H7 (cell line): ENCODE data around the gene PDE1C. TPM values are rescaled to one million over a fixed set of nuclear protein-coding genes. Genes with fewer than 3 reads are reported as not detected.

Experiments used
- DNase-seq: peaks from one replicate; pipeline ENCODE4 v3.0.0; 2012
- H3K27me3 ChIP-seq: 2 replicates; pipeline ENCODE4 v1.6.0; 2011; ENCODE audit warnings: mild to moderate bottlenecking, low read length; ENCODE audit not compliant: control insufficient read depth, insufficient read depth
- H3K36me3 ChIP-seq: replicated peaks from 2 replicates; pipeline ENCODE4 v1.5.1; 2011; ENCODE audit warnings: low read length; ENCODE audit not compliant: control insufficient read depth, insufficient read depth
- H3K4me3 ChIP-seq: 2 replicates; pipeline ENCODE4 v1.5.1; 2011; ENCODE audit warnings: low read depth, mild to moderate bottlenecking, control low read depth, low read length, moderate library complexity; ENCODE audit not compliant: insufficient read depth
- total RNA-seq: library from RNA; depleted of rRNA; stranded (reverse); fragments of >200 nt; shearing (Covaris generic); gene quantifications from 2 replicates; pipeline ENCODE4 v1.2.3, GENCODE V29; 2014

The PDE1C gene
- total RNA-seq, 1 experiment from 2014 or later: 0.14 TPM

DNA sequence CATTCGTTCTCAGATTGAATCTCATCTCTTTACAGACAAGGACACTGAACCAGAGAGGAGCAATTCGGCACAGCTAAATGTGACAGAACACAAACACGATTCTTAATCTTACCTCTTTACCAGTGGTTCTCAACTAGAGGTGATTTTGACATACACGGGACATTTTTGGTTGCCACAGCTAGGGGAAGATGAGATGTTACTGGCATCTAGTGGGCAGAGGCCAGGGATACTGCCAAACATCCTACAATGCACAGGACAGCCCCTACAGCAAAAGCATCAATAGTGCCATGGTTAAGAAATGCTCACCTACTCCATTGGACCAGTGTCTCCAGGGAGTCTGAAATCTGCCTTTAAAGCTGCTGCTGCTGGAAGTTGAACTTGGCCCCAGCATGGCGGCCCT is 27.3 kb downstream of the PDE1C start:
- H3K4me3 ChIP-seq: no peak overlapping the region
- H3K27me3 ChIP-seq: no peaks in the 10 kb centered on the region
- DNase-seq: no peak
- H3K36me3 ChIP-seq: no peaks in the 10 kb centered on the region

DNA sequence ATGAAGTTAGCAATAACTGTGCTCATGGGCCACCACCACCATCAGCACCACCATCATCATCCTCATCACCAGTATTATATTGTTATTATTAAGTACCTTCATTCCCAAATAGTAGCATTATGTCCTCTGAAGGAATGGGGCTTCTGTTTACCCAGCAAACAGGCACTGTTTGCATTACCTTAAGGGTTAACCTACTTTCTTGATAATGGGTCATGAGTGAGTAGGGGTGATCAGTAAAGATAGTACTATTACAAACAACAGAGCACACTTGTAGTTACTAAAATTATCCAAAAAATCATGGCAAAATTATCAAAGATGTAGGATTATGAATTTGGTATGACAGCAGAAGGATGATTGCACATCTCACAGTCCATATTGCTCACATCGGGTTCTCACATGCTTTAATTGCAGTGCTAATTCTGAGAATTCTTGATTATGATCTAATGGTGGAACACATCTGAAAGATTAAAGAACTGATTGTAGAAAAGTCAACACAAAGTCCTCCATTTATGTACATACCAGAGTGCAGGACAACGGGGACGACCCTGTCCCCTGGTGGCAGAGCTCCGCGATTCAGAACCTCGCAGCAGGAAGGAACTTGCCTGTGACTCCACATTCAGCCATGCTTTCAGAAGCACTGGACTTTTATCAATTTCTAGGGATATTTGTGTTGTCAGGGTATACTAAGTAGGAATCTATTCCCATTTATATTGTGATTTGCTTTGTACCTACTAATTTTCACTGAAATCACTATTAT is 31.0 kb downstream of the PDE1C start:
- no peak overlapping the region for H3K4me3 ChIP-seq
- no peaks in the 10 kb centered on the region for H3K27me3 ChIP-seq
- DNase-seq: no peak
- H3K36me3 ChIP-seq: no peaks in the 10 kb centered on the region

DNA sequence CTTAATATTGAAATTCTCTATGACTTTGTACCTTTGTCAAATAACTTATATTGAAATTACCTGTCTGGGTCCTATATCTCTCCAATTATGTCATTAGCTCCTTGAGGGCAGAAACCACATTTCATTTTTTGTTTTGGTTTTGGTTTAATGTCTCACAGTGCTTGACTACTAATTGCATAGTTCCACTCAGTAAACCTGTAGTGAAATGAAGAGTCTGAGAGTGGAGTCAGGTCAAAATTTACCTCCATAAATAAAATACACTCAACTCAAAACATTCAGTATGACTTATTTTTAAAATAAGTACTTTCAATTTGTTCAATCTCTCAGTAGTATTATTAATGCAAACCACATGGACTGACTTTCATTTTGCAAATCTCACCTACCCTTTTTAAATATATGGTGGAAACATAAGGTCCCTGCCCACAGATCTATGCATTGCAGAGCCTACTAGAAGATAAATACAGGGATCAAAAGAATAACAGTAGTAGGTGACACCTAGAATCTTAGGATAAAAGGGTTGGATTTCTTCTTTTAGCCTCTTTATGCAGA is 32.5 kb downstream of the PDE1C start:
- no peak for DNase-seq

DNA sequence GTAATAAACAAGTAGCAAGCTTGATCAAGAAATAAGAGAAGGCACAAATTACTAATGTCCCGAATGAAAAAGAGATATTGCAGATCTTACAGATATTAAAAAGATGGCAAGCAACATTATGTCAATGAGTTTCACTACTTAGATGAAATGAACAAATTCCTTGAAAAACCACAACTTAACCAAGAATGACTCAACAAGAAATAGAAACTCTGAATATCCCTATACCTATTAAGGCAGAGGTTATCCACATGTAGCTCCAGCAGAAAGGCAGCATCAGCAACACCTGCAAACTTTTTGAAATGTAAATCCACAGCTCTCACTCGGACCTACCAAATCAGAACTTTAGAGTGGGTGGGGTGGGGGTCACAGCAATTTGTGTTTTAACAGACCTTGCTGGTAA is 33.6 kb downstream of the PDE1C start:
- H3K4me3 ChIP-seq: no peak overlapping the region
- no peaks in the 10 kb centered on the region for H3K36me3 ChIP-seq
- no peak for DNase-seq
- H3K27me3 ChIP-seq: no peaks in the 10 kb centered on the region

More for the DNA sequence above, 32.5 kb downstream of the PDE1C start:
- Histone ChIP-seq H3K36me3 (no peaks in the 10 kb centered on the region), H3K4me3 (no peak overlapping the region), H3K27me3 (no peaks in the 10 kb centered on the region)

DNA sequence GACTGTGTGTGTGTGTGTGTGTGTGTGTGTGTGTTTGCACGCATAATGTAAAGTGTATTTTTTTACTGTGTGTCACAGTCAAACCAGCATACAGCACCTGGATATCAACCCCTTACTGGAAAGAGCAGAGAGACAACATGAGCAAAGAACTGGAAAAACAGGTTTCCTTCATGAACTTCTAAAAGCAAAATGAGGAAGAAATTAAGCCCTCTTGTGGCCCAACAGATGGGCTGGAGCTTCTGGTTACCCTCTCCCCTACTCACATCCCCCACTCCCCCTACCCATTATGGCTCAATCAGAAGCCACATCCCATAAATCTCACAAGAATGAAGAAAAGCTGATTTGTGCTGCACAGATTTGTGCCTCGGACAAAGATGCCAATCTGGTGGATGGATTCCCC is 36.2 kb downstream of the PDE1C start:
- no peaks in the 10 kb centered on the region for H3K36me3 ChIP-seq
- peak; percentile 3 for DNase-seq
- no peaks in the 10 kb centered on the region for H3K27me3 ChIP-seq
- no peak overlapping the region for H3K4me3 ChIP-seq

DNA sequence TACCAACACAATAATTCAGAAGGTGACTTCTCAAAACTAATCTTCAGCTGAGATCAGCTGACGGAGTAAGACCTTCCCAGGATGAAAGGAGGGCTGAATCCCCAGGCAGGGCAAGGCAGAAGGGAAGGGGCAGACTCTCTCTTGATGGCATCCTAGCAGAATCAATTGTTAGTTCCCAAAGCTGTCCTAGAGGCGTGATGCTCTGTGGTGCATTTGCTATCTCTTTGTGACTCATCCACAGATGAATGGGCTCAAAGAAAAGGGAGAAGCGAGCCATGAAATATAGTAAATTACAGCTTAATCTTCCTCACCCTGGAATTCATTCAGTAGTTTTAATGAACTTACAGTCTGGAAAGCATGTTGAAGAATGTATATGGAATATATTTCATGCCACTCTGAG is 37.2 kb downstream of the PDE1C start:
- Histone ChIP-seq H3K27me3 (no peaks in the 10 kb centered on the region), H3K36me3 (no peaks in the 10 kb centered on the region), H3K4me3 (no peak overlapping the region)
- no peak for DNase-seq

DNA sequence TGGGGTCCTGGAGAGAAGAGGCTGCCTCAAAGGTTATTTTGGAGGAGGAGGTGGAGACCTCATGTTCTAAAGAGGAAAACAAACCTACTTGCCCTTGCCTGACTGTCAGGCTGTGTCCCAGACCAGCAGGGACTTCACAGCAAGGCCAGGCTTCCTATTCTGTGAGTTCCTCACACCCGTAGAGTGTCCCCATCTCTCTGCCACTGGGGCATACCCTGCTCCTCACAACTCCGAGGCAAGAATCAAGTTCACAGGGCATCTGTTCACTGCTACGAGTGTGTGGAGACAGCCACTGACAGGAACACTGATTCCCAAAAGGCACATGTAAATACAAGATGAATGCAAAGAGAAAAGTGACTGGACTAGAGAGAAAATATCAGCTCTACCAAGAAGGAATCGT is 38.0 kb downstream of the PDE1C start:
- DNase-seq: no peak
- no peaks in the 10 kb centered on the region for H3K27me3 ChIP-seq
- no peaks in the 10 kb centered on the region for H3K36me3 ChIP-seq
- H3K4me3 ChIP-seq: no peak overlapping the region

DNA sequence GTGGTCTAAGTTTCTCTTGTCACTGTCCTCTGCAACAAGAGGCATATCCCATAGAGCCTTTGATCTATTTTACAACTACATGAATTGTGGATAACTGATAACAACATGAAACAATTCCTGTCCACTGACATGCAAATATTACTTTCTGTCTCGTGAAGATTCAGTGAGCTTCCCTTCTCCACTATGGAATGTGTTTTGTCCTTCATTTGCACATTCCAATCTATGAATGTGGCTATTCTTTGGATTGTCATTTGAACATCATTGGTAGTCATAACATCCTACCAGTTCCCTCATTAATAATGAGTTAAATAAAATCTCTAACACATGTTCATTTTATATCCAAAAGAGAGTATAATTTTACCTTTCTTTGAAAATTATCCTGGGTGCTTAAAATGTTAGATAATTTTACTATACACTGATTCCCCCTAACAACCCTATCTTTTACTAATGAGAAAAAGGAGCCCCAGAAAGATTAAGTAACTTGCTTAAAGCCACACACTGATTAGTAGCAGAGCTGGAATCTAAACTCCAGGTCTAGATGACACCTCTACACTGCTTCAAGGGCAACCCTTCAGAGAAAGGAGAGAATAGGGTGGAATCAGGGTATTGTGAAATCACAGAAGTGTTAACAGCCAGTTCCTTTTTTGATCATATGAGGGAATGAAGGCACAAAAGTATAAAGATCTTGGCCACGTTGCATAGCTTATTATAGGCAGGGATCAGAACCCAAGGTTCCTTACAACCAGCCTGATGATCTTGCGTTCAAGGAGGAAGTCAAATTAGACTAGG is 39.1 kb downstream of the PDE1C start:
- H3K36me3 ChIP-seq: no peaks in the 10 kb centered on the region
- no peak for DNase-seq
- no peak overlapping the region for H3K4me3 ChIP-seq
- H3K27me3 ChIP-seq: no peaks in the 10 kb centered on the region

DNA sequence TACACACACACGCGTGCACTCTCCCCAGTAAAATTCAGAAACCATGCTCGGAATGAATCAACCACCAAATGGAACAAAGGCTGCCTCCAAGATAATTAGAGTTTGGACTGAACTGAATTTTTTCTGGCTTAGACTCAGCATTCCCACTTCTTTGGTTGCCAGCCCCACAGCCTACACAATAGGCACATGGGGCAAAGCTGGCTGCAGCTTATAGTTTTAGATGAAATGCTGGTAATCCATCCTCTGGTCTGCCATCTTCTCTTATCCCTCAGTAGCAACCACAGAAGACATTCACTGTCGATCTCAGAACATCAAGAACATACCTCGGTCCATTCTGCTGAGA is 44.2 kb downstream of the PDE1C start:
- no peak for DNase-seq
- H3K27me3 ChIP-seq: no peaks in the 10 kb centered on the region
- H3K4me3 ChIP-seq: no peak overlapping the region
- no peaks in the 10 kb centered on the region for H3K36me3 ChIP-seq

DNA sequence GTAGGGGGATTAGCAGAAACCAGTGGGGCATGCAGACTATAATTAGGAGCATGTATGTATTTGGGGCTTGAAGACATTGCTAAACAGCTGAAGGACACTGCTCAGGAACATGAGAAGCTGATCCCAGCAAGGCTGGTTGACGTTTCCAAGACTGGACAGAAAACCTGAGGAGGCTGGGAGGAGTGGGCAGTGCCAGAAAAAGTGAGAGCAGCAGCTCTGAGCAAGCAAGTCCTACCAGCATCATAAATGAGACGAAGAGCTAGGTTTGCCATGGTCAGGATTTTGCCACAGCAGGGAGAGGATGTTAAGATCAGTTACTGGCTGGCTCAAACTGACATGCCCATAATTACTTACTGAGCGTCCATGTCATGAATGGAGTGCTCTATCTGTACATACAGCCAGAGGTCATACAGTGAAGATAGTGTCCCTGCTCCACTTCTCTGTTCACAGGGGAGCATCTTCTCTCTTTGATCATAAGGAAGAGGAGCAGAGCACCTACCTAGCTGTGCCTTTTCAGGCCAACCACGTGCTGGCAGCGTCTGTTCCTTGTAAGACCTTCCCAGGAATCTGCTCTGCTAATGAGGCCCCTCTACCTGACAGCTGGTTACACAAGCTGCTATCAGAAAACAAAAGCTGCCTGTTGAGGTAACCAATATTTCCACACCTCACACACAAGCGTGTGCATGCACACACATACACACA is 44.7 kb downstream of the PDE1C start:
- Histone ChIP-seq H3K36me3 (no peaks in the 10 kb centered on the region), H3K27me3 (no peaks in the 10 kb centered on the region), H3K4me3 (no peak overlapping the region)
- DNase-seq: no peak

DNA sequence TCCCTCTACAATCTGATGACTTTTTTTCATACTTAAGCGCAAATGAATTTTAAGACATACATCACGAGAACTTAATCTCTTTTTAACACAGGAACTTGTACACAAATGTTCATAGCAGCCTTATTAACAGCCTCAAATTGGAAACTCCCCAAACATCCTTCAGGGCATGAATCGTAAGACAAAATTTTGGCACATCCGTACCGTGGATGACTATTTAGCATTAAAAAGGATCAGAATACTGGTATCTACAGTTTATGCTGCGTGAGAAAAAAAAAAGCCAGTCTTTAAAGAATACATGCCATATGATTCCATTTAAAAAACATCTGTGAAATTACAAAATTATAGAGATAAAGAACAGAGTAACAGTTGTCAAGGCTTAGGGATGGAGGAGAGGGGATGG is 46.8 kb downstream of the PDE1C start:
- no peaks in the 10 kb centered on the region for H3K27me3 ChIP-seq
- H3K4me3 ChIP-seq: no peak overlapping the region
- no peak for DNase-seq

DNA sequence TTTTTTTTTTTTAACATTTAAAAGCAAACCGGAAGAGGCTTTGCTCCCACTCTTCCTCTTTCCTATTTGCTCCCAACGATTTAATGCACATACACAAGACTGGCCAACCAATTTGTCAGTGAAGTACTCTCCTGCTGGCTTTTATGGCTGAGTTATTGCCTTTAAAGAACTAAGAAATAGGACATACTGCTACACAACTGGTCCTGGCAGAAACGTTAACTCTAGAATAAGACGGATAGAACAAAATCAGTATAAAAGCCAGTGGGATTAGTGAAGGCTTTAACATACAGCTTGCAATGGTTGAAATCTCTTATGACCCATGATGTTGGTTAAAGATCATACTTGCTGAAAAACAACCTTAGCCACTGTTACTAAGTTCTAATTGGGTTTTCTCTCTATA is 47.2 kb downstream of the PDE1C start:
- Histone ChIP-seq H3K27me3 (no peaks in the 10 kb centered on the region), H3K4me3 (no peak overlapping the region), H3K36me3 (no peaks in the 10 kb centered on the region)
- DNase-seq: no peak

More for the DNA sequence above, 46.8 kb downstream of the PDE1C start:
- no peaks in the 10 kb centered on the region for H3K36me3 ChIP-seq

DNA sequence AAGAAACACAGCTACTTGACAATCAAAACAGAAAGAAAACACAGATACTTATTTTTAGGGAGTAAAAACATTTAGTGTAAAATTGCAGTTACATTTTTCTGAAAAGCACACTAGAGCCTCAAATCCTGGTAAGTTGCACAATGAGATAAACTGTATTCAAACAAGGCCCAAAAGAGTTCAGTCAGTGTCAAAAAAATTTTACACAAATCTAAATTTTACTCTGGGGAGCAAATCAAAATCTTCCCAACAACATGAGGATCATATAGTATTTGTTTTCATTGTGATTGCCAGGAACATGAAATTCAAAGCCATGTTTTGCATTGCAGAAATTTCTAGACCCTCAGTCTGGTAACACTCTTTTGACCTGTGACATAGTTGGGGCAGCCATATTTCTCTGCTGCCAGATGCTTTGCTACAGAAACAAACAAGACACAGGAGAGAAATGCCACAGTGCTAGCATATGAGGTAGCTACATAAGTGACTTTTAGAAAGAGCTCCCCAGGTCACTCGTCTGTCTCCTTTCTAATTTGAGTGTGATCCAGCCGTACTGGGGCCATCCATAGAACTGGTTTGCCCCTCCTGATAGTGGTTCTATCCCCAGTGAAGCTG is 49.6 kb downstream of the PDE1C start:
- DNase-seq: no peak
- H3K4me3 ChIP-seq: no peak overlapping the region

DNA sequence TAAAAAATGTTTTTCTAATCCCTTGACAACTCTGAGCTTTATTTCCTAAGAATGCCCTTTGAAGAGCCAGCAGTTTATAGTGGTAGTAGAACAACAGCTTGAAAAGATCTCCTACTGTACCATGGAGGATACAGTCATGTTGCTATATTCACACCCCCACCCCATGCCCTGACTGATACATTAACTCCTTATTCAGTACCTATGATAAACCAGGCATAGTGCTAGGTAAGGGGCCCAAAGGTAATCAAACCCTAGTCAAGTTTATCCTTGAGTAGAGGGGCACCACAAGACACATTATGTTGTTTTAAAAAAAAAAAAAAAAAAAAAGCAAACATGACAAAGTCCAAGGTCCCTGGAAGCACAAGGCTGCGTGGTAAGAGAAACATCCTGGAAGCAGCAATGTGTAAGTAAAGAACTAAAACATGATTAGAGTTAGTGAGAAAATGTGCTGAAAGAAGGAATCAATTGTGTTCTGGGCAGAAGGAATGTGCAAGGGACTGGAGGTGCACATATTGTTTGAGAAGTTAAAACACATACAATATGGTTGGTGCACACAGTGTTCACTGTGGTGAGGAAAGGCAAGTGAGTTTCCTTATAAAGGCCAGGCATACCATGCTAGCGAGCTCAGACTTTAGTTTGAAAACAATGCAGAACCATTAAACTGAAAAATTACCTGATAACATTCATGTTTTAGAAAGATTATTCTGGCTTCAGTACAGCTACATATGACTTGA is 51.2 kb downstream of the PDE1C start:
- no peaks in the 10 kb centered on the region for H3K27me3 ChIP-seq
- H3K4me3 ChIP-seq: no peak overlapping the region
- no peaks in the 10 kb centered on the region for H3K36me3 ChIP-seq
- DNase-seq: no peak

More for the DNA sequence above, 49.6 kb downstream of the PDE1C start:
- Histone ChIP-seq H3K27me3 (no peaks in the 10 kb centered on the region), H3K36me3 (no peaks in the 10 kb centered on the region)
